IgD-negative memory B cell (primary cell): ENCODE measurements around the gene RPAP2. TPM values are rescaled to one million over a fixed set of nuclear protein-coding genes. Genes with fewer than 3 reads are reported as not detected.

Experiments
- H3K27ac Mint-ChIP-seq, 3 donors: one replicate each; pipeline ENCODE4 v1.8.0; 2020 to 2022; ENCODE audit warnings: mild to moderate bottlenecking in 3 of 3, mixed read lengths in 3 of 3, moderate library complexity in 1 of 3
- H3K27me3 Mint-ChIP-seq: one replicate; pipeline ENCODE4 v1.8.0; 2021; ENCODE audit warnings: mixed read lengths
- H3K36me3 Mint-ChIP-seq: one replicate; pipeline ENCODE4 v1.8.0; 2020; ENCODE audit warnings: mild to moderate bottlenecking, mixed read lengths
- H3K4me1 Mint-ChIP-seq, 3 donors: one replicate each; pipeline ENCODE4 v1.8.0; 2020 to 2022; ENCODE audit warnings: mixed read lengths in 3 of 3, mild to moderate bottlenecking in 1 of 3
- H3K4me3 Mint-ChIP-seq, 4 donors: one replicate each; pipeline ENCODE4 v1.8.0; 2020 to 2022; ENCODE audit warnings: mild to moderate bottlenecking in 4 of 4, mixed read lengths in 4 of 4, moderate library complexity in 3 of 4
- H3K9me3 Mint-ChIP-seq, 3 donors: one replicate each; pipeline ENCODE4 v1.8.0; 2020 to 2021; ENCODE audit warnings: mixed read lengths in 3 of 3, mild to moderate bottlenecking in 1 of 3
- polyA plus RNA-seq: library from polyadenylated mRNA; unstranded; fragments of 300-500 nt; fragmentation: Illumina TruSeq; gene quantifications from one replicate; pipeline ENCODE4 v1.2.3, GENCODE V29; 2021

RPAP2 gene
- polyA plus RNA-seq, 1 donor from 2014 or later = 23.0 TPM

- H3K4me3 Mint-ChIP-seq = no peak overlapping the region
- no peaks in the 10 kb centered on the region for H3K27me3 Mint-ChIP-seq
- no peaks in the 10 kb centered on the region for H3K9me3 Mint-ChIP-seq
- peaks cover 3% of the 10 kb centered on the region for H3K36me3 Mint-ChIP-seq
- H3K4me1 Mint-ChIP-seq = peaks cover 0 to 5% (median 0%) of the 10 kb centered on the region in 3 donors
- no peak overlapping the region for H3K27ac Mint-ChIP-seq
Measured at GRCh38 chr1:92306020-92306419, 7.2 kb downstream of the RPAP2 start.

GRCh38 chr1:92307980-92308379 is 9.1 kb downstream of the RPAP2 start:
- H3K36me3 Mint-ChIP-seq = peaks cover 3% of the 10 kb centered on the region
- no peak overlapping the region for H3K27ac Mint-ChIP-seq

GRCh38 chr1:92310185-92310597 is 11.3 kb downstream of the RPAP2 start:
- Mint-ChIP-seq H3K9me3 (no peaks in the 10 kb centered on the region), H3K36me3 (no peaks in the 10 kb centered on the region), H3K4me1 (no peaks in the 10 kb centered on the region), H3K27ac (no peak overlapping the region), H3K4me3 (no peak overlapping the region), H3K27me3 (no peaks in the 10 kb centered on the region)

More at GRCh38 chr1:92307980-92308379, 9.1 kb downstream of the RPAP2 start:
- H3K9me3 Mint-ChIP-seq = no peaks in the 10 kb centered on the region
- no peaks in the 10 kb centered on the region for H3K4me1 Mint-ChIP-seq
- H3K4me3 Mint-ChIP-seq = no peak overlapping the region
- no peaks in the 10 kb centered on the region for H3K27me3 Mint-ChIP-seq

DNA sequence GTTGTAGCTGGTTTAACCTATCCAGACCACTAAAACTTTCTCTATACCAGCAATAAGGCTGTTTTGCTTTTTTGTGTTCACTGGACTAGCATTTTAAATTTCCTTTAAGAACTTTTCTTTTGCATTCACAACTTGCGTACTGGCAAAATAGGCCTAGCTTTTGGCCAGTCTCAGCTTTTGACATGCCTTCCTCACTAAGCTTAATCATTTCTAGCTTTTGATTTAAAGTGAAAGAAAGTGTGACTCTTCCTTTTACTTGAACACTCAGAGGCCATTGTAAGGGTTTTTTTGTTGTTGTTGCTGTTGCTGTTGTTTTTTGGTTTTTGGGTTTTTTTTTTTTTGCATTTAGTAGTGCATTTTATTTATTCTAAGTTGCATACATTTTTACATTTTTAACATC is 15.2 kb downstream of the RPAP2 start:
- Mint-ChIP-seq H3K9me3 (no peaks in the 10 kb centered on the region), H3K4me3 (no peak overlapping the region), H3K4me1 (no peaks in the 10 kb centered on the region), H3K27ac (no peak overlapping the region), H3K36me3 (peaks cover 6% of the 10 kb centered on the region), H3K27me3 (no peaks in the 10 kb centered on the region)

- Mint-ChIP-seq H3K36me3 (peaks cover 9% of the 10 kb centered on the region), H3K4me1 (no peaks in the 10 kb centered on the region), H3K4me3 (no peak overlapping the region), H3K27me3 (no peaks in the 10 kb centered on the region), H3K27ac (no peak overlapping the region), H3K9me3 (no peaks in the 10 kb centered on the region)
Measured at GRCh38 chr1:92315766-92316599, 17.1 kb downstream of the RPAP2 start.

DNA sequence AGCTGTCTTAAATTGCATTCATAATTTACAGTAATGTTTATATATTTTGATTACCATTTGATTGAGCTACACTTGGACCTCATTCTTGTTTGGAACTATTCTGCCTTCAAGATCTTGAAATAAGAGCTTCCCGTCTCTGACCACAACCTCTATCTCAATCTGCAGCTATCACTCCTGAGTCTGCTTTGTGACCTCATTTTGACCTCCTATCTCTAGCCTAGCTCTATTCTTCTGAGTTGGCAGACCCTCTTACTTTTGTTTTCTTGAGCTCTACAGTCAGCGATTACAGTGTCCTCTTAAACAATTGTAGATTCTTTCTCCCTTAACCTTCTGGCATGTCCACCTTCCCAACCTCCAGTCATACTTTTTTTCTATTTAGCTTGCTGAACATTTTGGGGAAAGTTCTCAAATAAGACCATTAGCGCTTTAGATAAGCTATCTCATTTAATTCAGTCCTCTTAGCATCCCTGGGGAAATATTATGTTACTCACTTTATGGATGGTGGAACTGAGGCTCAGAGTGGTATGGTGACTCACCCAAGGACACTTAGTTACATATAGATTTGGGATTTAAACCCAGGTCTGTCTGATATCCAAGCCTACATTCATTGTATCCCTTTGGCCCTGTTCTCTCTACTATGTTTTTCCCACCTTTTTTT is 19.1 kb downstream of the RPAP2 start:
- H3K27ac Mint-ChIP-seq = no peak overlapping the region
- H3K4me3 Mint-ChIP-seq = no peak overlapping the region
- no peaks in the 10 kb centered on the region for H3K4me1 Mint-ChIP-seq

GRCh38 chr1:92323473-92324453 is 24.9 kb downstream of the RPAP2 start:
- peaks cover 5 to 16% (median 12%) of the 10 kb centered on the region in 3 donors for H3K9me3 Mint-ChIP-seq
- no peaks in the 10 kb centered on the region for H3K4me1 Mint-ChIP-seq
- peaks cover 34% of the 10 kb centered on the region for H3K36me3 Mint-ChIP-seq
- no peaks in the 10 kb centered on the region for H3K27me3 Mint-ChIP-seq
- H3K27ac Mint-ChIP-seq = peak overlapping the region in 1 of 3 donors; percentile 42
- no peak overlapping the region for H3K4me3 Mint-ChIP-seq

More for the DNA sequence above, 19.1 kb downstream of the RPAP2 start:
- Mint-ChIP-seq H3K27me3 (no peaks in the 10 kb centered on the region), H3K9me3 (no peaks in the 10 kb centered on the region), H3K36me3 (peaks cover 9% of the 10 kb centered on the region)

DNA sequence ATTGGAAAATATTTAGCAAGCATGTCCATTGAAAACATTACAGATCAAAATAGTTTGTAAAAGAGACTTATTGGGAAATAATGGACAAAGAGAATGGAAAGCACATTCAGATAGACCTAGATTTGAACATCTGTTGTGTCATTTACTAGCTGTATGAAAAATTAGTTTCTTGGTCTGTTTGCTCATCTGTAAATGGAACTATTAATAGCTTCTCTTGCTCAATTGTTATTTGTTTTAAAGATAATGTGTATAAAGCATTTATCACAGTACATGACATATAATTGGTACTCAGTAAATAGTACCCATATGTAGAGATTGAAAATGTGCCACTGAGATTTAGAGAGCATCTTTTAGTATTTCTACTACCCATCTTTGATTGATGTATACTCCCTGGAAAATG is 25.9 kb downstream of the RPAP2 start:
- Mint-ChIP-seq H3K4me1 (no peaks in the 10 kb centered on the region), H3K27me3 (no peaks in the 10 kb centered on the region), H3K9me3 (peaks cover 5 to 16% (median 12%) of the 10 kb centered on the region in 3 donors), H3K4me3 (peak overlapping the region in 1 of 4 donors; percentile 17), H3K36me3 (peaks cover 33% of the 10 kb centered on the region), H3K27ac (no peak overlapping the region)

DNA sequence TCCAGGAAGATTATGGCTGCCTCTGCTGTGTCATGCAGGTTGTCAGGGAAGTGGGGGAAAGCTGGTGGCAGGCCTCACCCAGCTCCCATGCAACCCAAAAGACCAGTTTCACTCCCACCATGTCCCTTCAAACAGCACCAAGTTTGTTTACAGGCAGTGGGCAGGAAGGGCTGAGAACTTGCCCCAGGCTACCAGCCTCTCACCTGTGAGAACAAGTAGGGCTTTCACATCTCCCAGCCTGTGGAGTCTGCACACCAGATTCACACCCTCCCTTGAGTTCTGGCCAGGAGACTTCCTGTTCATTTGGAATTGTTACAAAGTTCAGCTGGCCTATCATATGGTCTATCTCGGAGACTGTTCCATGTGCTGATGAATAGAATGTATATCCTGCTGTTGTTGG is 27.8 kb downstream of the RPAP2 start:
- Mint-ChIP-seq H3K27me3 (no peaks in the 10 kb centered on the region), H3K4me3 (peak overlapping the region in 1 of 4 donors; percentile 13), H3K27ac (no peak overlapping the region), H3K36me3 (peaks cover 37% of the 10 kb centered on the region), H3K9me3 (peaks cover 5 to 16% (median 12%) of the 10 kb centered on the region in 3 donors), H3K4me1 (no peaks in the 10 kb centered on the region)

DNA sequence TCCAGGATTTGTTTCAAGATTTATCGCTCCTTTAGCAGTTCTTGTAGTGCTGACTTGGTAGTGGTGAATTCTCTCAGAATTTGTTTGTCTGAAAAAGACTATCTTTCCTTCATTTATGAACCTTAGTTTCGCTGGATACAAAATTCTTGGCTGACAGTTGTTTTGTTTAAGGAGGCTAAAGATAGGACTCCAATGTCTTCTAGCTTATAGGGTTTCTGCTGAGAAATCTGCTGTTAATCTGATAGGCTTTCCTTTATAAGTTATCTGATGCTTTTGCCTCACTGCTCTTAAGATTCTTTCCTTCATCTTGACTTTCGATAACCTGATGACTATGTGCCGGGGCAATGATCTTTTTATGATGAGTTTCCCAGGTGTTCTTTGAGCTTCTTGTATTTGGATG is 28.9 kb downstream of the RPAP2 start:
- H3K36me3 Mint-ChIP-seq = peaks cover 37% of the 10 kb centered on the region
- H3K4me1 Mint-ChIP-seq = no peaks in the 10 kb centered on the region
- no peaks in the 10 kb centered on the region for H3K27me3 Mint-ChIP-seq
- no peak overlapping the region for H3K4me3 Mint-ChIP-seq
- H3K9me3 Mint-ChIP-seq = peaks cover 5 to 16% (median 12%) of the 10 kb centered on the region in 3 donors
- H3K27ac Mint-ChIP-seq = no peak overlapping the region

DNA sequence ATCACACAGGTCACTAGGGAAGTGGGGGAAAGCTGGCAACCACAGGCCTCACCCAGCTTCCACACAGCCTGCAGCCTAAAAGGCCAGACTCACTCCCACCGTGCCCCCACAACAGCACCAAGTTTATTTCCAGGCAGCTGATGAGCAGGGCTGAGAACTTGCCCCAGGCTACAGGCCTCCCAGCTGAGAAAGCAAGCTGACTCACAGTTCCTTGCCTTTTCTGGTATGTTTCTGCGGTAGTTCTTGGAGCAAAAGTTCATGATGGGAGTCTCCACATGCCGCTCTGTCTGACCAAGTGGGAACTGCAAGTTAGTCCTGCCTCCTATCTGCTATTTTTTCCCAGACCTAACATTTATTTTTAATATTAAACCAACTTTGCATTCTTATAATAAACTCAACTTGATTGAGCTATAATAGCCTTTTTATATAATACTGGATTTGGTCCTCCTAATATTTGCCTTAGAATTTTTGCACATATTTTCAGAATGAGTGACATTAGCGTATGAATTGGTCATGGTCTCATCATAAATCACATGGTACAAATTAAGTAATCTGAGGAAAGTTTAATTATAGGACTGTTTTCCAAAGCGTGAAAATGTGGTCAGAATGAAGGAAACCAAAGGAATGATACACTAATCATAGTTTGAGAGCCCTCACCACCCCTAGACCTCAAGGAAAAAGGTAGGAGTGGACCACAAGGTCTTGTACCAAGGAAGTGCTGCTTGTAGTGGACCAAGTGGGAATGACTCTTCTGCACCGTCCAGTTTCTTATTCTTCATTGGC is 30.7 kb downstream of the RPAP2 start:
- no peaks in the 10 kb centered on the region for H3K4me1 Mint-ChIP-seq
- H3K4me3 Mint-ChIP-seq = no peak overlapping the region
- H3K27me3 Mint-ChIP-seq = no peaks in the 10 kb centered on the region
- H3K27ac Mint-ChIP-seq = peak overlapping the region in 1 of 3 donors; percentile 53
- peaks cover 5 to 16% (median 12%) of the 10 kb centered on the region in 3 donors for H3K9me3 Mint-ChIP-seq
- H3K36me3 Mint-ChIP-seq = peaks cover 36% of the 10 kb centered on the region

DNA sequence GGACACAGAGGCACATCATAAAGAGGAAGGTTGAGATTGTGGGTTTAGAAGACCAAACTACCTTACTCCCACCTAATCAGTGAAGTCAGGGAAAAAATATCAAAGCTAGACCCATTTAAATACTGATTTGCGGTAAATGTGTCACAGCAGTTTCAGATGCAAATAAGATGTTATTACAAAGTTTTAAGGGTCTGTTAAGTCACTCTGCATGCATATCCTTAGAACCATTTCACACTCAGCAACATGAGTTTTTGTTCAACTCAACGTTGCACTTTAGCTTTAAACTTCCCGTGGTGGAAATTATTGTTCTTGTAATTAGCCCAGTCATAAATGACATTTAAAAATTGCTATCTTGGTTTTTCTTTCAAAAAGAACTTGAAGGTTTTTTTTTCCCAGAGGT is 34.8 kb downstream of the RPAP2 start:
- Mint-ChIP-seq H3K9me3 (peaks cover 0 to 1% (median 0%) of the 10 kb centered on the region in 3 donors), H3K27me3 (no peaks in the 10 kb centered on the region), H3K4me1 (no peaks in the 10 kb centered on the region), H3K4me3 (no peak overlapping the region), H3K36me3 (peaks cover 20% of the 10 kb centered on the region), H3K27ac (no peak overlapping the region)

DNA sequence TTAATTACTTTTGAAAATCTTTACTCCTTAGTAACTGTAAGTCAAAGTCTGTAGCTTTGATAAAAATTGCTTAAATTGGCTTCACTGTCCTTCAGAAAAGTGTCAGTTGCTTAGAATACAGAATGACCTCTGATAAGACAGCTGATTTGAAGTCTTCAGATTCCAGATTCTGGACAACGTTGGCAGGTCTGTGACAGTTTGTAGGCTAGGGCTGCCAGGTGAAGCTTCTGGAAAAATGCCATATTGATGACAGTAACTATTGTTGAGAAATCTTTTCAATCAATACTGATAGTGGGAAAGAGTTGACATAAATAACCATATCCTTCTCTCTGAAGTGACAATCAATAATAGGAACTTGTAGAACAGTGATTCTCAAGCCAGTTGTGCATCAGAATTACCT is 41.3 kb downstream of the RPAP2 start:
- no peaks in the 10 kb centered on the region for H3K27me3 Mint-ChIP-seq
- H3K36me3 Mint-ChIP-seq = peaks cover 13% of the 10 kb centered on the region
- no peak overlapping the region for H3K4me3 Mint-ChIP-seq
- no peaks in the 10 kb centered on the region for H3K4me1 Mint-ChIP-seq
- H3K27ac Mint-ChIP-seq = no peak overlapping the region
- no peaks in the 10 kb centered on the region for H3K9me3 Mint-ChIP-seq

DNA sequence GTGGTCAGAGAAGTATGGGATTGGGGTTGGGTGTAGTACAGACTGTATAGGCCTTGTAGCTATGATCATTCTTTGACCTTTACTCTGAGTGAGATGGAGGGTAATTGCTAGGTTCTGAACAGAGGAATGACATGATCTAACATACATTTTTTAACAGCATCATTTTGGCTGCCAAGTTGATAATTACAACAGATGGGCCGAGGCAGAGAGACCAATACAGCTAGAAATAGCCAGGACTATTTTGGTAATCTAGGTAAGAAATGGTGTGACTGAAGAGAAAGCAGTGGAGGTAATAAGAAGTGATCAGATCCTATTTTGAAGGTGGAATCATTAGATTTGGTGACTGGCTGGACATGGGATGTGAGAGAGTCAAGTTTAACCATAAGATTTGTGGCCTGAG is 43.5 kb downstream of the RPAP2 start:
- Mint-ChIP-seq H3K27me3 (no peaks in the 10 kb centered on the region), H3K27ac (no peak overlapping the region), H3K9me3 (no peaks in the 10 kb centered on the region), H3K36me3 (peaks cover 8% of the 10 kb centered on the region), H3K4me3 (no peak overlapping the region), H3K4me1 (no peaks in the 10 kb centered on the region)
